Iris pigment epithelial cell (primary cell): ENCODE results near the gene EML6.

Experiments
- DNase-seq: peaks from one replicate; pipeline ENCODE4 v3.0.0-alpha.2; 2011; ENCODE audit warnings: low read depth

EML6 gene

GRCh38 chr2:55000341-55000740 lies 276.9 kb downstream of the EML6 start:
- DNase-seq, result no peak

DNA sequence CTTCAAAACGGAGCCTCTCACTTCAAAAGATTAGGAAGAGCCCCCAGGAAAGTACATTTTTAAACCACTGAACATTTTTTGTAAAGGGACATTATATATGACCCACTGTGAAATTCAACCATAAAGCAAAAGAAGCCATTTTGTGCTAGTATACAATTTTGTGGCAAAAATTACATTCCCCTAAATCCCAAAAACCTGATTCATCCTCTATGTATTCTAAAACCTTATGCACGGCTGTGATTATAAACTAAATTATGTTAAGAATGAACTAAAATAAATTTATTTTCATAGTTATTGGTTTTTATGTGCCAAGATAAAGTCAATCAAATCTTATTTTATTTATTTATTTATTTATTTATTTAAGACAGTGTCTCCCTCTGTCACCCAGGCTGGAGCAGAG lies 278.3 kb downstream of the EML6 start:
- DNase-seq, result no peak

DNA sequence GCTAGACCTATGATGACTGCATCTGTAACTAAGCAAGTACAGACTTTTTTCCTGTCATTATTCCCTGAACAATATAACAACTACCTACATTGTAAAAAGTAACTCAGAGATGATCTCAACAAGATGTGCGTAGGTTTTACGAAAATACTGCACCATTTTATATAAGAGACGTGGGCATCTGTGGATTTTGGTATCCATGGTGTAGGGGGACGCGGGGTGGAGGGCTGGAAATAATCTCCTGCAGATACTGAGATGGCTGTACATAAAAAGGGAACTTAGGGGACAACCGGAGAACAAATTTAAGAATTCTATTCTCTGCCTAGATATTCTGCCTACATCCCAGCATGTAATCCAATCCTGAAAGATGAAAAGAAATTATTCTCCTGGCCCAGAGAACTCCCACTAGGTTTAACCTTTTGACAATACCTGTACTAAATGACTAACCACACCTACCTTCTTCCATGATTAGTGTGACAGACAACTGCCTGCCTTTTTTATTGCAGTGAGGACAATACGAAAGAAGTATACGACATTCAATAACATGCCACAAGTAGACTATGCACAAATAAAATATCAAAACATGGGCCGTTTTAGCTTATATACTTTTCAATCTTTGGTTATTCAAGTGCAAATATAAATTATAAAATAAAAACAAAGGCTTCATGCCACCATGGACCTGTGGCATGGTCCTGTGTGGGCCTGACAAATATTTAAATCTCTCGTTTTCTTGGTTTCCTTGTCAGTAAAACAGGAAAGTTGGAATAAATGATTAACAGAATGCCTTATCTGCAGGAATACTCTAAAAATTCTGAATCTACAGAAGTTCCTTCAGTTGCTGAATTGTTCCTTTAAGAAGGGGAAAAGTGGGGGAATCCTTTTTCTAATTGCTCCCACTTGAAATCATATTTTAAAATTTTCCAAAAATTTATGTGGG lies 280.5 kb downstream of the EML6 start:
- DNase-seq, result no peak

DNA sequence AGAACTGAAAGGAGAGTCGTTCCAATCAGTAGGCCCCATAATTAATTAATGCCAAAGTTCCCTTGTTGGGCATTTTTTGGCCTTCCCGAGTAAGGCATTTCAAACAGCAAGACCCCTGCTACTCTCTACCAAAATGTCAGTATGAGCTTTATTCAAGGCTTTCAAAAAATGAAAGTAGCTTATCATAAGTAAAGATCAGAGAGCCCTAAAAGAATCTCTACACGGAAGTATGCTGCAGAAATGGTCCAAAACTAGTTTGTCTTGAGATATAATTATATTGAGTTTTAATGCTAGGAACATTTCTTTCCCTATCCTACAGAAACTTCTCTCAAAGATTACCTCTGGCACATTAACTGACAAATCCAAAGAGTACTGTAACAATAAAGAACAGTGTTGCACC lies 282.8 kb downstream of the EML6 start:
- DNase-seq, result no peak

GRCh38 chr2:55009277-55010060 lies 286.0 kb downstream of the EML6 start:
- DNase-seq, result no peak

GRCh38 chr2:55010149-55010591 lies 286.7 kb downstream of the EML6 start:
- DNase-seq, result peak; percentile 52

DNA sequence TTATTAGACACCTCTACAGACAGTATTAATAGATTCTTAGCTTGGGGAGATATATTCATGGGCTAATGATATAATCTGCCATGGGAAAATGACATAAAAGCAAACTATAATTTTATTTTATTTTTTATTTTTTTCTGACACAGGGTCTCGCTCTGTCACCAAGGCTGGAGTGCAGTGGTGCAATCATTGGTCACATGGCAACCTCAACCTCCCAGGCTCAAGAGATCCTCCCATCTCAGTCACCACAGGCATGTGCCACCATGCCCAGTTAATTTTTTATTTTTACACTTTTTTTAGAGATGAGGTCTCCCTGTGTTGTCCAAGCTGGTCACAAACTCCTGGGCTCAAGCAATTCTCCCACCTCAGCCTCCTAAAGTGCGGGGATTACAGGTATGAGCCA lies 287.5 kb downstream of the EML6 start:
- DNase-seq, result peak; percentile 51

DNA sequence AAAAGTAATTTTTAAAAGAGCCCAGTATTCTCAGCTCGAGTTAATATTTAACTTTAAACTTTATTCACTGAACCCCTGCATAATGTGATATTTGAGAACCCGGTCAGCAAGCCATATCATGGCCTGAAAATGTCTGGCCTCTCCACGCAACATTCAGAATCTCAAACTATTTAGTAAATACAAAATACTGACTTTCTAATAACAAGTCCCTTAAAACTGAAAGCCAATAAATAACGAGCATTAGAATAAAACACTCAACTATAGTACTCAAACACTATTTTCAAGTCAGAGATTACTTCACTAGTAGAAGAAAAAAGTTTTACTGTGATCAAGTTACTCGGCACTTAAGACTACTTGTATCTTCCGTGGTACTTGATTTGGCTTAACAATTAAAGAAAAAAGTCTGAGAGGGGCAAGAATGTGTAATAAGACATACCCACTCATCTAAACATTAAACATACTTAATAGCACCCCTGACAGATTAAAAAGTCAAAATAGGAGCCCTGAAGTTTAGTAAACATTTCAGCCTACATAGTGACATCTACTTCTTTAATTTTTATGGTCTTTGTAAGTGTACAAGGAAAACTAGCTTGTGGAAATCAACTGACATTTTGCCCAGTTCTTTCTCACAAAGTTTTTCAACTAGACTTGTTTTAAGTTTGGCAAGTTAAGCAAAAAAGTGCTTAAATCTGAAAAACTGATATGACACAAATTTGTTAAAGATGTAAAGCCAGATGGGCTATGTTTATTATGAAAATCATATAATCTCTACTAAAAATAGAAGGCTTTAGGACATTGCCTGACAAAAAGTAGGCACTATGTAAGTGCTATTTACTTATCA lies 288.6 kb downstream of the EML6 start:
- no peak for DNase-seq

DNA sequence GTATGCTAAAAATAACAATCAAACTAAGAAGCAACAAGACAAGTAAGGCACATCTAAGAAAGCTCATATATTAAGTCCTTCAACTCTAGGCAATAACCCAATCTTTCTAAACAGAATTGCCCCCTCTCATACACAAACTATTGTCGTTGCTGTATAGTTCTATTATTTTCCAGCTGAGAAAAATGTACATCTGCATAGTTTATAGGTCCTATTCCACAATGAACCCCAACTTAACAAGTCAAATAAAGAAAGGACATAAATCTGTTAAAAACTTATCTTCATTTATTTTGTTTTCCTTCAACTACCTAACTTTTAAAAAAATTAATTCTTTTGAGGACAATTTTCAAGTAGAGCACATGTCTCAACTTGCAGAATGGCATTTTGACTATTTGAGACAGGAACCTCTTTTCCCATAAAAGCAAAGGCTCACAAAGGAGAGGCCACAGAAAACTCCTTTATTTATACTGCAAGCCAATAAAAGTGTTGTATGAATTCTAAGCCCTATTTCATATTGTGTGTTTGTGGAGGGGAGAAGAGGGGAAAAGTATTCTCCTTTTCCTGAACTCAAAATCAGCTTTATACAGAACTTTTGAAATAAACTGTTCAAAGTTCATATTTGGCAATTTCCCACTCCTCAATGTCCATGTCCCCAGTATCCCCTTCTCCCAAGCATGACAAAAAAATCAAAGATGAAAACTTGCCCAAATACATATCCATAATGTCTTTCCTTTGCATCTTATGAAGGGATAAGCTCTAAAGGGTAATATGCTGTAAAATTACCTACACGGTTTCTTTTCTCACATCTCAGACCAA lies 289.4 kb downstream of the EML6 start:
- DNase-seq, result no peak

- no peak for DNase-seq
Measured at GRCh38 chr2:55013936-55014335, 290.5 kb downstream of the EML6 start.

DNA sequence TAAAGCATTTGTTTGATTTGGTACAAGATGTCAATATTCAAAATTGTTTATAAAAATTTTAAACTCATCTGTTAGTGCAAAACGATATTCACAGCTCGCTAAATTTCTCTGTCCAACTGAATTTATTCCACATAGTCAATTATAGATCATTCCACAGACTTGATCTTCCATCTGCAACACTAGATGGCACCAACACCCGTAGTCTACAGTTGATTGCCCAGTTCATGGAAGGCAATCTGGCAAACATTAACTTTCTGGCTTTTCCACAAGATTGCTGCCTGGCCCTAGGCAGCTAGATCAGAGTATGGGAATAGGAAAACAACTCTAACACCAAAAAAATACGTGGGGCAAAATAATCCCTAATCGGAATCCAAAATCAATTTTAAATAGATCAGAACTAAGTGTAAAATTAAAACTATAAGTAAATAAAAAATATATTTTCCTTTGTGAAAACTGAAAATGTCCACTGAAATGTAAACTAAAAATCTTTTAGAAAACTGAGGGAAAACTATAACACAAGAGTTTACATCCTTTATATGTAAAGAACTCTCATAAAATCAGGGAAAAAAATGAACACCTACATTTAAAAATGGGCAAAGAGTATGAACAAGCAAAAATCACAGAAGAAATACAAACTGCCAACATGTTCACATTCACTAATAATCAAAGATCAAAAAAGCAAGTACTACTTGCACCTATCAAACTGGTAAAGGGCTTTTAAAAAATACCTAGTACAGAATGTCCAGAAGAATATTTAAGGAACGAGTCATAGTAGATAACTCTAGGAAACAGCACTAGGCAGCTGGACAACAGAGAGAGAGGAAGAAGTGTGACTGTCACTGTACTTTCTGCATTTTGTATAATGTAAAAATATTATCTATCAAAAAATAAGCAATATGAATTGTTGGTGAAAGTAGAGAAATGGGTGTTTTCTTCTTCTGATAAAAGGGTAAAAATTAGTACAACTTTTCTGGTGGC lies 291.8 kb downstream of the EML6 start:
- DNase-seq, result peak; percentile 66

GRCh38 chr2:55017428-55017827 lies 294.0 kb downstream of the EML6 start:
- DNase-seq, result no peak

GRCh38 chr2:55017880-55018279 lies 294.4 kb downstream of the EML6 start:
- no peak for DNase-seq

DNA sequence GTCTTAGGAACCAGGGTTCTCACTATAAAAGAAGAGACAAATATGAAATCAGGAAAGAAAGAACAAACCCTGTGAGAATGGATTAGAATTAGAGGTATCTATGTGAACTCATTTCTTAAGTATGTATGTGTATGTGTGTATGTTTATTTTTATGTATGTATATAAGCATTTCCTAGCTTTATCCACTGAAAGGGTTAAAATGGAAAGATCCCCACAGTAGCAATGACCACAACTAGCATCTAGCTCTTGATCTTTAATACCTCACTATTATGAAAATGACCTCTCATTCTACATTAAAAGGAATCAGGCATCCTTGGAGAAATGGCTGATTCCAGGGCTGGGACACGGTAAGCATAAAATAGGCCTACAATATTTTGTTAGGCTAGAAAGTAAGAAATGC lies 295.2 kb downstream of the EML6 start:
- no peak for DNase-seq

DNA sequence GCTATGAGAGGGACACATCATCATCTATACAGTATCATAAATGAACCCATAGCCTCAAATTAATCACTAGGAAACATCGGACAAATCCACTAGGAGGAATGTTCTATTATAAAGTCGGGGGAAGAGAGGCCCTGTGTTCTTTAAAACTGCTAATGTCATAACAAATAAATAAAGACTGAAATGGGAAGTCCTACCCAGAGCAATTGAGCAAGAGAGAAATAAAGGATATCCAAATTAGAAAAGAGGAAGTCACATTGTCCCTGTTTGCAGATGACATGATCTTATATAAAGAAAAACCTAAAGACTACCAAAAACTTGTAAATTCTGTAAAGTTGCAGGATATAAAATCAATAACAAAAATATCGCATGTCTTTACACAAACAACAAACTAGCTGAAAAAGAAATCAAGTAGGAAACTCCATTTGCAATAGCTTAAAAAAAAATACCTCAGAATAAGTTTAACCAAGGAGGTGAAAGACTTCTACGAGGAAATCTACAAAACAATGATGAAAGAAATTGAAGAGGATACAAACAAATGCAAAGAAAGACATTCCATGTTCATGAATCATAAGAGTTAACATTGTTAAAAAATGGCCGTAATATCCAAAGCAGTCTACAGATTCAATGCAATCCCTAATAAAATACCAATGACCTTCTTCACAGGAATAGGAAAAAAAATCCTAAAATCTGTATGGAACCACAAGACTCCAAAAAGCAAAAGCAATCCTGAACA lies 296.2 kb downstream of the EML6 start:
- DNase-seq, result peak; percentile 43
